SK-N-MC (cell line): ENCODE measurements around the gene CHST12.

ENCODE experiments used
- EZH2 ChIP-seq: fragments of 200-600 bp; sonication (generic); IDR thresholded peaks from one replicate; pipeline ENCODE4 v1.6.1; 2017; ENCODE audit warnings: antibody characterized with exemption
- POLR2AphosphoS5 ChIP-seq: IDR thresholded peaks from 2 replicates; pipeline ENCODE4 v1.6.1; 2012; ENCODE audit warnings: mild to moderate bottlenecking, low read depth, low read length, borderline replicate concordance

GRCh38 chr7:2386964-2387669 is 16.3 kb upstream of the CHST12 start:
- TF ChIP-seq POLR2AphosphoS5 (no peak), EZH2 (no peak)
